NCI-H526 treated with DMSO at 0.1 percent for 48 hours (cell line): ENCODE data around the gene IFI27L2.

Experiments used
- DNase-seq: peaks from one replicate; lab custom pipeline; 2025; lab: John Stamatoyannopoulos, UW

Gene IFI27L2

DNA sequence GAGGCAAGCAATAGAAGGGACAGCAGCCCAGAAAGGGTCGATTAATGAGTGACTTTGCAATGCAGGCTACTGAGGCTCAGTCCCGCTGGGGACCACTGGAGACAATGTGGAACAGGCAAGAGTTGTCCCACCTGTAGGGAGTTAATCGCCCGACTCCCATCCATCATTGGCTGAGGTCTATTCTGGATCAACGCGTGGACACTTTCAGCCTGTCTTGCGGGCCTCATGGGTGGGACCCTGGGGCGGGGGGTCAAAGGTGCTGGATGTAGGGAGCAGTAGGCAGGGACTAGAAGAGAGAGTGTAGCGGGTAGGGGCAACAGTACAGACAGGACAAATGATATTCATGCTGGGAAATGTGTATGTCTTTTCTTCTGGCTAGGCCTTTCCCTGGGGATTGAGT lies 6.1 kb downstream of the IFI27L2 start:
- DNase-seq: no peak

DNA sequence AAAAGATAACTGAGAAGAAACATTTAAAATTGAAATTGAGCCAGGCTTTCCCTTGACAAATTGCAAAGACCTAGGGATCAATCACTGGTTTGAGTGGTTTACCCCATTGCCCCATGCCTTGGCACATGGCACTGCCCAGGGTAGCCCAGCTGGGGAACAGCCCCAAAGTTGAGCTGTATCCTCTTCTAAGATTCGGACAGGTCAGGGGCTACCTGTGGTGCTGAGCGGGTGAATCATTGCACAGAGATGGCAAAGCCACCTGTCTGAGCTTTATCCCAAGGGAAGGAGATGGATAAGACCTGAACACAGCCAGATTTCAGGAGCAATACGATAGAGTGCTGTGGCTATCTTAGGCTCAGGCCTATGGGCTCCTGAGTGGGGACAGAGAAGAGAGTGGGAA lies 7.0 kb downstream of the IFI27L2 start:
- DNase-seq: no peak

- DNase-seq: no peak
These were observed 7.9 kb downstream of the IFI27L2 start for GRCh38 chr14:94121485-94121884.

DNA sequence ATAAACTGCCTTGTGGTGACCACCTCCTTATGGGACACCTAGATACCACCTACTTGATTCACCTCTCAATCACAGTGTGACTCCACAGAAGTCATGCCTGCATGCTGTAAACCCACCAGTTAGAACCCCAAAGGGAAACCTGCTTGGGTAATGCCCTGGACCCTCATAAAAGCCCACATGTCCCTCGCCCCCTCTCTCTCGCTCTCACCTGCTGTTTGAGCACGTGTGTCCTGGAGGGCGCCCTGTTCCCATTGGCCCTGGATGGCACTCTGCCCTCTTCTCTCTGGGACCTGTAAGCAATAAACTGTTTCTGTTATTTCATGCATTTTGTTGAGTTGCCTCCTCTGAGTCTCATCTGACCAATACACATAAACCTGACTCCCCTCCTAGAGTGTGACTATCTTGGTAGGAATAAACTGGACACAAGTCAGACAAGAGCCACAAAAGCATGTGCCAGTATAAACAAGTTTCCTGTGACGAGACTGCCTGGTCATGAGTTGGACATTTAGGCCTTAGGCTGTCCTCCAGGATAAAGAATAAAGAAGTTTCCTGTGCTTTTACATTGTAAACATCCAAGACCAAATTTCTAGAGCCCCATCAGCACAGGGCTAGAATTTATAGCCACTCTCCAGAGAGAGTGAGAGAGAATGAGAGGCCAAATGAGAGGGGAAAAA lies 8.6 kb downstream of the IFI27L2 start:
- no peak for DNase-seq

- no peak for DNase-seq
These were observed 10.3 kb downstream of the IFI27L2 start for GRCh38 chr14:94119071-94119470.

DNA sequence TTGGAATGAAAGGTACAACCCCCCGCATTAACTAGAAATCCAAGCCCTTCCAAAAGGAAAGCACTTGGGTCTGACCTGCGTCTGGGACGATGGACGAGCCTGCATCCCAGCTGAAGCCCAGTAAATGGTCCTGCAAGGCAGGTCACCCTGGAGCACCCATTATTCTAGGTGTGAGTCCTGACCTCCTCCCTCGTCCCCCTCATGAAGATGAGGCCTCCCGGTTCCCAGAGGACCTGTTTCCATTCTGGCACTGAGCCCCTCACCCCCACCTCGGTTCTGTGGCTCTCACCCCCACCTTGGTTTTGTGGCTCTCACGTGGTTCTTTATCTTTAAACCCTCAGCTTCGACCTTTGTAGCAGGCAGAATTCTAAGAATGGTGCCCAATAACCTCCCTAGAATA lies 11.5 kb downstream of the IFI27L2 start:
- DNase-seq: no peak

- no peak for DNase-seq
These were observed 12.7 kb downstream of the IFI27L2 start for GRCh38 chr14:94116701-94117100.

GRCh38 chr14:94115631-94116030 lies 13.8 kb downstream of the IFI27L2 start:
- no peak for DNase-seq

GRCh38 chr14:94115058-94115591 lies 14.3 kb downstream of the IFI27L2 start:
- no peak for DNase-seq

DNA sequence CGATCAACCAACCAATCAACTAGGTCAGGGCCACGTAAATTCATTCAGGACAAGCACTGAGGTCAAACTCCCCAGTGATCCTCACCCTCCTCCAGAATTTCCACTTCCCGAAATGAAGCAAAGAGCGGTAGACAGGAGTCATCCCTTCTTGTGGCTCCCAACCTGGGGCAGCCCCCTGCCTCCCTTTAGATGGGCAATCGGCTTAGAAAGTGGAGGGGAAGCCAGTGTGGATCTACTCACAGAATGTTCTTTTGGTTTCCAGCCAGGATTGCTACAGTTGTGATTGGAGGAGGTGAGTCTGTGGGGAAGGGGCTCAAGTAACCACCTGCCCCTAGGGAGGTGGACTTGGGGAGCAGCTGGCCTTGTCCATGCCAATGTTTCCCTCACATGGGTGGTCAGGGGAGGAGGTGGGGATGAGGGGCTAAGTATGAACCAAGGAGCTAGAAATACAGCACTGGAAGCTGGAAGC lies 14.8 kb downstream of the IFI27L2 start:
- no peak for DNase-seq

GRCh38 chr14:94113908-94114588 lies 15.4 kb downstream of the IFI27L2 start:
- no peak for DNase-seq

GRCh38 chr14:94113490-94113889 lies 15.9 kb downstream of the IFI27L2 start:
- no peak for DNase-seq

- DNase-seq: no peak
These were observed 16.3 kb downstream of the IFI27L2 start for GRCh38 chr14:94113073-94113472.

- DNase-seq: no peak
These were observed 16.8 kb downstream of the IFI27L2 start for GRCh38 chr14:94112513-94113063.

DNA sequence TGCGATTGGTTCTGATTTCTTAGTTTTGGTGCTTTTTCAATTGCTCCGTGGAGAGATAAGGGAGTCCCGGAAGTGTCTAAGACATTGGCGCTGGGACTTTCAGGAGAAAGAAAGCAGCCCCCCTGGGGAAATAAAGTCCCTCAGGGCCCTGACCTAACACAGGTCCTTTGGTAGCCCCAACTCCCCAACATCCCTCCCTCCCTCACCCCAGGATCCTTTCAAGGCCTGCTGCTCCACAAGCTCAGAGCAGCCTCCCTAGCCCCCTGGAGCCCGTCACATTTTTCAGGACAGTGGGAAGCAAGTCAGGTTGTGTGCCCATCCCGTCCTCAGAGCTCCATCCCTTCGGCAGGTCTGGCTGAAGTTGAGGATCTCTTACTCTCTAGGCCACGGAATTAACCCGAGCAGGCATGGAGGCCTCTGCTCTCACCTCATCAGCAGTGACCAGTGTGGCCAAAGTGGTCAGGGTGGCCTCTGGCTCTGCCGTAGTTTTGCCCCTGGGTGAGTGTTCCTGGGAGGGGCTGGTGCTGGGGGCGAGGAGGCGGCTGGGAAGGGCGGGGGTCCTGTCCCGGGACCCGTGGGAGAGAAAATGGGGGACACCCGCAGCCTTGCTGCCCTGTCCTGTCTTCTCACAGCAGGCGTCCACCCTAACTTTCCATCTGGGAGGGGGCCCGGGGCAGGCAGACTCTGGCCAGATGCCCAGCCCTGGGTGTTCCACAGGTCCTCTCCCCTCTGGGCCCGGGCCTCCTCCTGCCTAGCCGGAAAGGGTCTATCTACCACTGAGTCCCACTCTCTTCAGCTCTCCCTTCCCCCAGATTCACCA lies 17.9 kb downstream of the IFI27L2 start:
- no peak for DNase-seq

DNA sequence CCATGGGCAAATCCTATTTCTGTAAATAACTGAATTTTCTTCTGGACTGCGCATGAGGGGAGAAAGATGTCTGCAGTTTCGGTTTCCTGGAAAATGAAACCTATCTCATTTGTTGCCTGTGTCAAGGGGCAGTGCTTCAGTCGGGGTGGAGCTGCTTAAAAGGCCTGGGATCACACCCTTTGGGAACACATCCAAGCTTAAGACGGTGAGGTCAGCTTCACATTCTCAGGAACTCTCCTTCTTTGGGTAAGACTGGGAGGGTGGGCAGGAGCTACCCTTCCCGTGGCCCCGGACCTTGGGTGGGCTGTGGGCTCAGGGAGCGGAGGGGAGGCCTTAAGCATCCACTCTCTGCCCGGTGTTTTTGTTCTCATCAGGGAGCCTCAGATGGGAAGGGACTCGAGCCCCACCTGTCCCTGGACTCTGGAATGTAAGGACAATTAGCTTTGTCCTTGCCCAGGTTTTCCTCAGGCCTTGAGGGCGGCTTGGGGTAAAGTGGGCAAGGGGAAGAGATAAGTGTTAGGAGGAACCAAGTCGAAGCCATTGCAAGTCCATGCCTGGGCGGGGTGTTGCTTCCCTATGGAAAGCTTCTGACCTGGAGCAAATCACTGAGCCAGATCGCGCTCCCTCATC lies 18.7 kb downstream of the IFI27L2 start, which contains the start of gene IFI27:
IFI27 (plus strand) TSS at position 185 of the 630 bp plus-strand sequence.
- DNase-seq: no peak

DNA sequence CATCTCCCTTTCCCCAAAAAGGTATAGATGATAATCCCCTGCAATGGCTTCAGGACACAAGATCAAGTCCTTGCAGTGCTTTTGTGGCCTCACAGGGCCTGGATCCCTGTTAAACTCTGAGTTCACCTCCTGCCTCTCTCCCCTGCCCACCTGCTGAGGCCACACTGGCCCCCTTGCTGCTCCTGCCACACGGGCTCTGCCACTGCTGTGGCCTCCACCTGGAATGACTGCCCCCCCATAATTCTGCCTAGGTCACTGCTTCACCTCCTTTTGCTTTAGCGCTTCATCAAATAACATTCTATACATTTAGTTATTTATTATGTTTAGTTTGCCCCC lies 19.5 kb downstream of the IFI27L2 start:
- no peak for DNase-seq

DNA sequence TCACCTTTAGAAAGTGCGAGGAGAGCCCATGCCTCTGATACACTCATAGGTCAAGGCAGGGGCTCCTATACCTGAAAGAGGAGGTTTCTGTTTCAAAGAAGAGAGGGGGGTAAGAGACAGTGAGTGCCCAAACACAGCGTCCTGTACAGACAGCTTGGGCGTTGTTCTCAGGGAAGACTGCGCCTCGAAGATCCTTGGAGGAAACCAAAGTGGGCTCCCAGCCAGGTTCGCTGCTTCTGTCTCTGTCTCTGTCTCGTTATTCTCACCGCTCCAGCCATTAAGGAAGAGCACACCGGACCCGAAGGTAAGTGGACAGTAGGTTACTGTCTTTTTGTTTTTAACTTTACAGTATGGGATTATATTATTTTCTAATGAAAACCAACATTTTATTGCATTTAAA lies 24.7 kb downstream of the IFI27L2 start:
- DNase-seq: no peak

- no peak for DNase-seq
These were observed 25.8 kb downstream of the IFI27L2 start for GRCh38 chr14:94103554-94104150.

DNA sequence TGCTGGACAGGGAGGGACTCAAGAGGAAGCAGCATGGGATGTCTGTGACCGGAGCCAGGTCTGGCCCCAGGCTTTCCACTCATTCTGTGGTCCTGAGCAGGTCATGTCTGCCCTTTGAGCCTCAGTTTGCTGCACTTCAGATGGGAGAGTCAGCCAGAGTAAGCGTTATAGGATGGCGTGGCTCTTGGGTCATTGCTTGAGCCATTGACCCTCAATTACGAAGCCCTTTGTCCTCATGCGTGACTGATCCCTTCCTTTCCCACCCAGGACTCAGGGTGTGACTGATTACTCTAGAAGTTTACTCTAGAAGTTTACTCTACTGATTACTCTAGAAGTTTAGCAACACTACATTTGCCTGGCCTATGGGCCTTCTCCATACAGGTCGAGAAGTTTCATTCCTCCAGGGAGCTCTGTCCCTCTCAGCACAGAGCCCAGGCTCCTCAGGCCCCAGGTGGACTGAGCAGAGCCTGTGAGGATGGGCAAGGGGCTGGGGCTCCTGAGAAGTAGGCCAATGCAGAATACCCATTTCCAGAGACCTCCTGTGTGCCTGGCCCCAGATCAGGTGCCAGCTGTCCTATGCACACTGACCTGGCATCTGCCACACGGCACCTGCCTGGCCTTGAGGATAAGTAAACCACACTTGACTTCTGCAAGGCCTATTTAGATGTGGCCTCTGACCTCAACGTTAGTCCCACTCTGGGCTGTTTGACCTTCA lies 26.5 kb downstream of the IFI27L2 start:
- DNase-seq: no peak

DNA sequence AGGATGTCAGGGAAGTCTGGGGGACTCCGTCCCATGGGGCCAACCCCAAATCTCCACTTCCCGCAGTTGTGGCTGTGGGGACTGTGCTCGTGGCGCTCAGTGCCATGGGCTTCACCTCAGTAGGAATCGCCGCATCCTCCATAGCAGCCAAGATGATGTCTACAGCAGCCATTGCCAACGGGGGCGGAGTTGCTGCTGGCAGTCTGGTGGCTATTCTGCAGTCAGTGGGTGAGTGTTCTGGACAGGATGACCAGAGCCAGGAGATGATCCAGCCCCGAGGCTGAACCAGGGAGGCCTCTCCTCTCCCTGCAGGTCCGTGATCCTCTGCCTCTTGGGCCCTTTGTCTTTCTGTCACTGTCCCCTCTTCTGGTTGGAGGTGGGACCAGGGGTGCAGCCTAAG lies 27.7 kb downstream of the IFI27L2 start:
- no peak for DNase-seq
